ENCODE measurements around the gene CEP350.

Gene CEP350

DNA sequence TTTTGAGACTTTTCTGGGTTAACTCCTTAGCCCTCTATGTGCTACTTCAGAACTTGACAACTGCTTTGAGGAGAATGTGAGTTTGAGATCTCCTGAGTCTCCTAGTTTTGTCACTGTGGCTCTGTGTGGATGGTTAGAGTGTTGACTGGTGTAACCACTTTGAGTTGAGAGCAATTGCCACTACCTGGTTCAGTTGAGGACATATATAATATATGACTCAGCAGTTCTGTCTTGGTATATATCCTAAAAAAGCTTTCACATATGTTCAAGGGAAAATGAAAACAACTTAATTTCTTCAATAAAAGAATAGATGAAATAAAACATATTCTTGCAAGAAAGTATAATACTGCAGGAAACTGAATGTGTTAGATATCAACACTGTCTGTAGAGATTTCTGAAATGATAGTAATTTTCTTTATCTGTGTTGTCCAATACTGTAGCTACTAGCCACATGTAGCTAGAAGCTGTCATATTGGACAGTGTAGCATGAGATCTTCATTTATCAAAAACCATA lies 103.3 kb downstream of the CEP350 start:
- no peak for DNase-seq (ENCODE audit: low read depth, low spot score)

DNA sequence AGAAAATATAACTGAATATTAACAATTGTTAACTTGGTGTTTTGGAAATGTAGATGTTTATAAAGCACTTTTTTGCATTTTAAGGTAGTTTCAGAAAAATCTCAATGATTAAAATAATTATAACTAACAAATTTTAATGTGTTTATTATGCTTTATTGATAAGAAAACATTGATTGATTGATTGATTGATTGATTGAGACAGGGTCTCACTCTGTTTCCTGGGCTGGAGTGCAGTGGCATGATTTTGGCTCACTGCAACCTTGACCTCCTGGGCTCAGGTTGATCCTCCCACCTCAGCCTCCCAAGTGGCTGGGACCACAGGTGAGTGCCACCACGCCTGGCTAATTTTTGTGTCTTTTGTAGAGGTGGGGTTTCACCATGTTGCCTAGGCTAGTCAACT lies 106.4 kb downstream of the CEP350 start:
- no peak for DNase-seq (ENCODE audit: low read depth, low spot score)

DNA sequence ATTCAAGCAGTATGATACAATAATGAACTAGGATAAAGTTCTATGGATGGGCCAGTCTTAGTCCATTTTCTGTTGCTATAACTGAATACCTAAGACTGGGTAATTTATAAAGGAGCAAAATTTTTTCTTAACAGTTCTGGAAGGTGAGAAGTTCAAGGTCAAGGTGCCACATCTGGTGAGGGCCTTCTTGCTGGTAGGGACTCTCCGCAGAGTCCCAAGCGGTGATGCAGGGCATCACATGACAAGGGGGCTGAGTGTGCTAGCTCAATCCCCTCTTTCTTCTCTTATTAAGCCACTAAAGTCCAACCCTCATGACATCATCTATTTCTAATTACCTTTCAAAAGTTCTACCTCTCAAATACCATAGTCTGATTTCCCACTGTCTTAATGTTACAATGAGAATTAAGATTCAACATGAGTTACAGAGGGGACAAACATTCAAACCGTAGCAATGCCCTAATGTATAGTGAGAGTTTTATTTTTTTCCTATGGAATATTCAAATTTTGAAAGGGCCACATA lies 107.9 kb downstream of the CEP350 start:
- no peak for DNase-seq (ENCODE audit: low read depth, low spot score)

DNA sequence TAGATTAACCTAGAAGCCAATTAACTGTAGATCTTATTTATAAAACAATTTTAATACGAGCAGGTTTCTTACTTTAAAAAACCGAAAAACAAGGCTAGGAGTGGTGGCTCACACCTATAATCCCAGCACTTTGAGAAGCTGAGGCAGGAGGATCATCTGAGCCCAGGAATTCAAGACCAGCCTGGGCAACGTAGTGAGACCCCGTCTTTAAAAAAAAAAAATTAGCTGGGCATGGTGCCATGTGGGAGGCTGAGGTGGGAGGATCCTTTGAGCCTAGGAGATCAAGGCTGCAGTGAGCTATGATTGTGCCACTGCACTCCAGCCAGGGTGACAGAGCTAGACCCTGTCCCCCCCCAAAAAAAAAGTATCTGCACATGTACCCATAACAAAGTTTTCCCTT lies 110.8 kb downstream of the CEP350 start:
- DNase-seq (ENCODE audit: low read depth, low spot score): no peak

- DNase-seq (ENCODE audit: low read depth, low spot score): no peak
Observed at GRCh38 chr1:180066150-180066549, 111.5 kb downstream of the CEP350 start.

DNA sequence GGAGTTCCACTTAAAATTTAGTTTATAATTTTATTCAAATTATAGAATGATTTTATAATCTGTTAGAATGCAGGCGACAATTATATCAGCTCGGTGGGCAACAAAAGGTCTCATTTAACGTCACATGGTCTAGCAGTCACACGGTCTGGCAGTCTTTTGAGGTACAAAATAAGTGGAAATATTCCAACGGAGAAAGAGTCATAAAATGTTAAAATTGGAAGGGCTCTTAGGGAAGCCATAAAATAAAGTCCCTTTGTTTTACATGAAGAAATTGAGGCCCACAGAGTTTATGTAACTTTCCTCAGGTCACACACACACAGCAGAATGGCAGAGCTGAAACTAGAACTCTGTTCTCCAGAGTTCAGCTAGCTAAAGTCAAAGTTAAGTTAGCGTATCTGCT lies 115.7 kb downstream of the CEP350 start:
- no peak for DNase-seq (ENCODE audit: low read depth, low spot score)

GRCh38 chr1:180071759-180072158 lies 117.1 kb downstream of the CEP350 start:
- no peak for DNase-seq (ENCODE audit: low read depth, low spot score)

- DNase-seq (ENCODE audit: low read depth, low spot score): no peak
Observed at GRCh38 chr1:180080439-180080838, 125.8 kb downstream of the CEP350 start.

DNA sequence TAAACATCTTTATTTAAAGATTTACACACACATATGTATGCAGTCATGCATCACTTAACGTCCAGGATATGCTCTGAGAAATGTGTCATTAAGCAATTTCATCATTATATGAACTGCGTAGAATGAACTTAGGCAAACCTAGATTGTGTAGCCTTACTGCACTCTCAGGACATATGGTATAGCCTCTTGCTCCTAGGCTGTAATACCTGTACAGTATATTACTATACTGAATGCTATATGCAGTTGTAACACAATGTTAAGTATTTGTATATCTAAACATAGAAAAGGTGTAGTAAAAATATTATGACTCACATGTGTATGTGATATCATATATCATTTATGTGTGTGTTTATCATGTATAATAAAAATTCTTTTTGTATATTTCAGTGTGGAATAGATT lies 126.9 kb downstream of the CEP350 start:
- no peak for DNase-seq (ENCODE audit: low read depth, low spot score)

DNA sequence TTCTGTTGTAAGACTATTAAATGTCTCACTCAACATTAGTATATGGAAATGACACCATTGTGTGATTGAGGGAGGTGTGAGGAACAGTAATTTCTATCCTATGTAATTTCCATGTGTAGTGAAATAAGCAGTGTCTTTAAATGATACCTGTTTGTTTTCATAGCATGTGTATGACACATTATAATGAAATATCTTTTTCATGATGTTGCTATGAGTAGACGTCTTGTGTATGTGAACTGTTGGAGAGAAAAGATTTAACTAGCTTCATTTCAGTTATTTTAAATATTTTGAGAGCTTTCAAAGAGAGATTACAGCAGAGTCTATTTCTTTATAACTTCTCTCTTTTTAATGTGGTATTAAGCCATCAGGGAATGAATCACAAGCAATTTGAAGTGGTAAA lies 128.6 kb downstream of the CEP350 start:
- DNase-seq (ENCODE audit: low read depth, low spot score): no peak

DNA sequence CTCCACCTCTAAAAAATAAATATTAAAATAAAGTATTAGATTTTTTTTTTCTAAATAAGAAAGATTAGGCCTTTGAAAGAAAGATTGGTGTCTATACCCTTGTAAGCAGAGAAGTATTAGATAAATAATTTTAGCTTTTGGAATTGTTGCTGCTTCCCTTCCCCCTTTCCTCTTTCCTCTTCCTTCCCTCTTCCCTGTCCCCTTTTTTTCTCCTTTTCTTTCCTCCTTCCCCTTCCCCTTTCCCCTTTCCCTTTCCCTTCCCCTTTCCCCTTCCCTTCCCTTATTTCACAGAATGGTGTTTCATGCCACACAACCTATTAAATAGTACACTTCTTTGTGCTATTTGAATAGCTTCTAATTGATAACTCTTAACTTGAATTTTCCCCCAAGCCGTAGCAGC lies 130.3 kb downstream of the CEP350 start:
- no peak for DNase-seq (ENCODE audit: low read depth, low spot score)

DNA sequence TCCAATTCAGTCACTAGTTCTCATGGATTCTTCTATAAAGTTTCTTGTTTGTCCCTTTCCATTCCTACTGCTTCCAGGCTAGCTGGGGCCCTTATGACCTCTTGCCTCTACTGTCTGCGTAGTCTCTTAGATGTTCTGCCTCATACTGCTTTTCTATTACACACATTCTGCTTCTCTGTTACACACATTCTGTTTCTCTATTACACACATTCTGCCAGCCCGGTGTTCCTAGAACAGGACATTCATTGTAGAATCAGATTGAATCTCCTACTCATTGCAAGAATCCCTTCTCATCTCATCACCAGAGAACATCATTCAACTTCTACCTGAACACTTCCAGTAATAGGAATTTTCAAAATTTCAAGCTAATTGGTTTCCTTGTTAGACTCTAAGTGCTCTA lies 130.7 kb downstream of the CEP350 start:
- no peak for DNase-seq (ENCODE audit: low read depth, low spot score)

- DNase-seq (ENCODE audit: low read depth, low spot score): no peak
Observed at GRCh38 chr1:180092931-180093650, 138.5 kb downstream of the CEP350 start.

DNA sequence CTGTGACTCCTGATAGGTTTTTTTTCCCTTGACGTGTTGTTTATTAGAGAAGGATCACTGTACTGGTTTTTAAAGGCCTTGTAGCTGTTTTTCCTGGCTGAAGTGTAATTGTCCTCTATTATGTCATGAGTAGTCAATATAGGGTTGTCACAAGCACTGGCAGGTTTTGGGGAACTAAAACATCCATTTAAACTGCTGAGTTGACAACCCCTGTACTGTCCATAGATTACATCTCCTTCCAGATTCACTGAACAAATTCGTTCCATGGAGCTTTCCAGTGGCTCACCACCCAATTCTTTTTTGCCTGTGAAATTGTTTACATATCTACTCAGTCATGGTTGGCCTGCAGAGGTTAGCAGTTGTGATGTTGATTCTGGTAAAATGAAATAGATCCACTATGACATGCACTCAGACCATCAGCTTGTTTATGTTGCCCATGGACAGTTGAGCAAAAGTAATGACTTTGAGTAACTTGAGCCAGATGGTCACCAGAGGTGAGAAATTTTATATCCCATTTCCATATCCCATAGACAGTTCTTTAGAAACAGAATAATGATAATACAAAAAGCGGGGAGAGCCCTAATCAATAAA lies 140.2 kb downstream of the CEP350 start:
- DNase-seq (ENCODE audit: low read depth, low spot score): no peak

- no peak for DNase-seq (ENCODE audit: low read depth, low spot score)
Observed at GRCh38 chr1:180096584-180097325, 142.1 kb downstream of the CEP350 start.

GRCh38 chr1:180097326-180097605 lies 142.7 kb downstream of the CEP350 start:
- no peak for DNase-seq (ENCODE audit: low read depth, low spot score)

DNA sequence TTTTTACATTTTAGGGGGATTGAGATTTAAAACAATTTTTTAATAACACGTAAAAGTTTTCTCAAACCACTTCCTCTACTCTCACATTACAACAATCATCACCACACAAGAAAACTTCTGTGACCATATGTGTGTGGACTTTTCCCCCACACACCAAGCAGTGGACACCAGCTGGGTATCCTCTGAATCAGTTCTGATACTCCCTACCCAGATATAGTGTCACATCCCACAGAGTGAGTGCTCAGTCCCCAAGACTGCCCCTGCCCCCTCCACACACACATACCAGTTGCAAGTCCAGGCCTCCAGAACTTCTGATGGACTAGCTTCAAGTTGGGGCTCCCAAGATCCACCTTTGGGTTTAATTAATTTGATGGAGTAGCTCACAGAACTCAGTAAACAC lies 146.8 kb downstream of the CEP350 start:
- no peak for DNase-seq (ENCODE audit: low read depth, low spot score)

DNA sequence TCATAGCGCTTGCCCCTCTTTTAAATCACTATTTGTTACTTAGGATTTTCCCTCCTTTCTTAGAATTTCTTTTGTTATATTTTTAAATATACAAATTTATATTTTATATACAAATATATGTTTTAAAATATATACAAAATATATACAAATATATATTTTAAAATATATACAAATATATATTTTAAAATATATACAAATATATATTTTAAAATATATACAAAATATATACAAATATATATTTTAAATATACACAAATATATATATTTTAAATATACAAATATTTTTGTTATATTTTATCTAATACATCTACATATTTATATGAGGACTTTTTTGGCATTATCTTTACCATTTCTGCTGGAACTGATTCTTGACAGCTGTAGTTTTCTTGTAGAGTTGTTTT lies 149.2 kb downstream of the CEP350 start:
- no peak for DNase-seq (ENCODE audit: low read depth, low spot score)

DNA sequence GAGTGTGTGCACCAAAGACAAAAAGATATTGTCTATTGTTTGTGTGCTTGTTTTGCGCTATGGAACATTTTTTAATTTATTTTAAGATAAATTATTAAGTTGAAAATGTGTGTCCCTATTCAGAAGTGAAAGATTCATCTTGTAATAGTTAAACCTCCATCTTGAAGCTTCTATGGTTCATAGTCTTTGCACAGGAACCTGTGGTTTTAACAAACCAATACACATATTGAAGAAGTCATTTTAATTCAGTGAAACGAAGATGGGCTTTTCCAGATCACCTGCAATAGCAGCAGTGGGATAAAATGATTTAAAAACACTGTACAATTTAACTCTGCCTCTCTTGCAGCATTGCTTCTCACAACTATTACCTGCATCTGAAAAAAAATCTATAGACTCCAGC lies 157.5 kb downstream of the CEP350 start:
- DNase-seq (ENCODE audit: low read depth, low spot score): no peak

DNA sequence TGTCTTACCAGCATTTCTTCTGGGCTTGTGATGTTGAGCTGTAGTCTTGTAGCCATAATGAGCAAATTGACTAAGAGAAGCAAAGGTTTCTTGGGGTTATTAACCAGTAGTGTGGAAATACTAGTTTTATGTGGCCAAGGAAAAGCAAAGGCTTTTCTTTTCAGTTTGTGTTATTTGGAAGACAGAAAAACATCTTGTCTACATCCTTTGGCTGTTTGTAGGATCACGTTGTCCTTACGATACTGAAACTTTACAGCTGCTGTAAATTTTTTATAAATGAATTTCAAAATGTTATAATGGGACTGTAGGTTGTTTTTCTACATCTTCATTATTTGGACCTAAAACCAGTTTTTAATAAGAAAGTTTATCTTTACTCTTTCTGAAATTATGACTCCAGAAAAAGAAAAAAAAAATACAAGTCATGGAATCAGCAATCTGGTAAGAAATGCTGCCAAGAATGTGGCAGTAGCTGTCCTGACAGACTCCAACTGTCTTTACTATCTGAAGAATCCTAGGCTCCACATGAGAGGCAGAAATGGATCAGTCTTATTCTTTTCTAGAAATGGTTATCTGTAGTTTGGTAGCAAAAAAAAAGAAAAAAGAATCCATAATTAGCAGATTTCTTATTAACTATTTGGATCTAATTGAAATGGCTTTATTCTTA lies 158.5 kb downstream of the CEP350 start:
- no peak for DNase-seq (ENCODE audit: low read depth, low spot score)

DNA sequence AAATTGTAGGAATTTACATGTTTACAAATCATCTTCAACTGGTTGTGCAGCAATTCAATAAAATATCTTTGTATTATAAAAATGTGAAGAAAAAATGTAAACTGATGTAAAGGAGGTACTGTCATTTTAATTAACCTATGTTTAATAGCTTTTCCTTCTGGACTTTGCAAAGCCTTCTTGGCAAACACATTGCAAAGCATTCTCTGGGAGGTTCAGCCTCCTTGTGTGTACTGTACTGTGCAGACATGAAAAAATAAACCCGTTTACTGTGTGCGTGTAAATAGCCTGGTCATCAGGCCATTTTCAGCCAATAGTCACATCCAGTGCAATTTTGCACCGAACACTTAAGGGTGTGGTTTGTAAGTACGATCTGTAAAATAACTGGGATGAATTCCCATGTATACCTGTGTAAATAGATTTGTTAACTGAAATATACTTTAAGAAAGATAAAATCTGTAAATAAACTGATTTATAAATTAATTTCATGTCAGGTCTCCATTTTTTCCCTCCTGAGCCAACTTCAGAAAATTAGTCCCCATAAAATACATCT lies 159.9 kb downstream of the CEP350 start:
- DNase-seq (ENCODE audit: low read depth, low spot score): no peak
